Colonic mucosa (tissue), 4 donors: ENCODE data around the gene IL27RA. TPM values are rescaled to one million over a fixed set of nuclear protein-coding genes. Genes with fewer than 3 reads are reported as not detected.

Experiments used
- DNase-seq: peaks from one replicate; pipeline ENCODE4 v3.0.0-alpha.2; 2020
- H3K27ac ChIP-seq: fragments of 200-600 bp; one replicate; pipeline ENCODE4 v1.8.0; 2021
- H3K27me3 ChIP-seq: fragments of 200-600 bp; one replicate; pipeline ENCODE4 v1.8.0; 2021
- H3K36me3 ChIP-seq: fragments of 200-600 bp; one replicate; pipeline ENCODE4 v1.8.0; 2021
- H3K4me1 ChIP-seq: fragments of 200-600 bp; one replicate; pipeline ENCODE4 v1.8.0; 2021; ENCODE audit warnings: mild to moderate bottlenecking
- H3K4me3 ChIP-seq: fragments of 200-600 bp; one replicate; pipeline ENCODE4 v1.8.0; 2021
- H3K9ac ChIP-seq, 2 donors: one replicate each; pipeline ENCODE4 v1.7.0; 2013; ENCODE audit warnings: control low read depth in 2 of 2, low read depth in 2 of 2, low read length in 2 of 2
- H3K9me3 ChIP-seq: fragments of 200-600 bp; one replicate; pipeline ENCODE4 v1.8.0; 2021
- CTCF ChIP-seq: fragments of 200-600 bp; IDR thresholded peaks from one replicate; pipeline ENCODE4 v1.8.0; 2022; ENCODE audit warnings: antibody characterized with exemption, mild to moderate bottlenecking
- intact Hi-C: fragments of 100-400 bp; cut with DNase I; formaldehyde crosslinking; loops from one replicate; pipeline ENCODE4 v1.14.1; 2022
- total RNA-seq, 2 donors: library from RNA; stranded (reverse); fragmentation: NEBNext Ultra II Directional in 1 of 2; extraction: Animal tissue kit (Norgen Biotek cat#: 25700) in 1 of 2; gene quantifications; one replicate each; pipeline ENCODE4 v1.2.1, GENCODE V29; 2021
- donor health status: healthy.
- donor health status: DM: no; HTN: no; CAD: no.
- donor health status: DM: no; HTN: no; CAD: no.

Gene IL27RA
- total RNA-seq, 2 donors from 2014 or later: 2.5 to 3.2 TPM

GRCh38 chr19:13996928-13997630 is 34.5 kb upstream of the IL27RA start:
- Histone ChIP-seq H3K4me3 (no peak overlapping the region), H3K9me3 (no peaks in the 10 kb centered on the region), H3K4me1 (no peaks in the 10 kb centered on the region), H3K27ac (no peak overlapping the region), H3K9ac (no peak overlapping the region), H3K27me3 (no peaks in the 10 kb centered on the region), H3K36me3 (no peaks in the 10 kb centered on the region)
- no peak for TF ChIP-seq CTCF
- intact Hi-C loops: no loop called here
- no peak for DNase-seq

- intact Hi-C loops: no loop called here
- Histone ChIP-seq H3K9ac (no peak overlapping the region), H3K9me3 (no peaks in the 10 kb centered on the region), H3K27ac (no peak overlapping the region), H3K27me3 (no peaks in the 10 kb centered on the region), H3K4me1 (no peaks in the 10 kb centered on the region), H3K4me3 (no peak overlapping the region), H3K36me3 (no peaks in the 10 kb centered on the region)
- no peak for TF ChIP-seq CTCF
- DNase-seq: no peak
Measured at GRCh38 chr19:13997631-13997962, 34.0 kb upstream of the IL27RA start.

- no peak overlapping the region for H3K9ac ChIP-seq
- H3K4me3 ChIP-seq: no peak overlapping the region
- TF ChIP-seq CTCF: no peak
- no peak for DNase-seq
- intact Hi-C loops: no loop called here
- H3K27me3 ChIP-seq: no peaks in the 10 kb centered on the region
- H3K36me3 ChIP-seq: no peaks in the 10 kb centered on the region
- H3K4me1 ChIP-seq: no peaks in the 10 kb centered on the region
- no peaks in the 10 kb centered on the region for H3K9me3 ChIP-seq
- H3K27ac ChIP-seq: no peak overlapping the region
Measured at GRCh38 chr19:13998426-13998825, 33.1 kb upstream of the IL27RA start.

GRCh38 chr19:13999085-13999484 is 32.5 kb upstream of the IL27RA start:
- Histone ChIP-seq H3K9me3 (no peaks in the 10 kb centered on the region), H3K4me1 (no peaks in the 10 kb centered on the region), H3K9ac (no peak overlapping the region), H3K27me3 (no peaks in the 10 kb centered on the region), H3K27ac (no peak overlapping the region), H3K4me3 (no peak overlapping the region), H3K36me3 (no peaks in the 10 kb centered on the region)
- intact Hi-C loops: no loop called here
- no peak for TF ChIP-seq CTCF
- DNase-seq: no peak

- DNase-seq: no peak
- Histone ChIP-seq H3K4me1 (peaks cover 8% of the 10 kb centered on the region), H3K27me3 (no peaks in the 10 kb centered on the region), H3K36me3 (no peaks in the 10 kb centered on the region), H3K27ac (no peak overlapping the region), H3K9me3 (no peaks in the 10 kb centered on the region), H3K9ac (no peak overlapping the region), H3K4me3 (no peak overlapping the region)
- no peak for TF ChIP-seq CTCF
- intact Hi-C loops: no loop called here
Measured at GRCh38 chr19:14000691-14001375, 30.7 kb upstream of the IL27RA start.
